Suprapubic skin (tissue), 4 donors: ENCODE data around the gene SPTY2D1. TPM values are rescaled to one million over a fixed set of nuclear protein-coding genes. Genes with fewer than 3 reads are reported as not detected.

Experiments
- DNase-seq, 2 donors: peaks; one replicate each; pipeline ENCODE4 v3.0.0-alpha.2; 2019; ENCODE audit warnings: low spot score in 2 of 2
- H3K27ac ChIP-seq: fragments of 200-600 bp; sonication (generic); one replicate; pipeline ENCODE4 v1.5.1; 2019
- H3K27me3 ChIP-seq: fragments of 200-600 bp; sonication (generic); one replicate; pipeline ENCODE4 v1.5.1; 2019
- H3K36me3 ChIP-seq: fragments of 200-600 bp; sonication (generic); one replicate; pipeline ENCODE4 v1.5.1; 2019
- H3K4me1 ChIP-seq: fragments of 200-600 bp; sonication (generic); one replicate; pipeline ENCODE4 v1.5.1; 2019
- H3K4me3 ChIP-seq: fragments of 200-600 bp; sonication (generic); one replicate; pipeline ENCODE4 v1.5.1; 2019; ENCODE audit warnings: mild to moderate bottlenecking
- H3K9me3 ChIP-seq: fragments of 200-600 bp; sonication (generic); one replicate; pipeline ENCODE4 v1.5.1; 2019
- EP300 ChIP-seq: sonication (generic); formaldehyde crosslinking; IDR thresholded peaks from one replicate; pipeline ENCODE4 v1.6.1; 2017; ENCODE audit warnings: antibody characterized with exemption
- POLR2A ChIP-seq, 2 donors: fragments of 450-650 bp; IDR thresholded peaks; one replicate each; pipeline ENCODE4 v1.6.1; 2017; ENCODE audit warnings: antibody characterized with exemption in 2 of 2, mild to moderate bottlenecking in 2 of 2, moderate library complexity in 2 of 2
- POLR2AphosphoS5 ChIP-seq, 3 donors: sonication (generic); formaldehyde crosslinking; IDR thresholded peaks; one replicate each; pipeline ENCODE4 v1.6.1; 2017; ENCODE audit warnings: antibody characterized with exemption in 3 of 3
- WGBS: methylation state at CpG from one replicate; pipeline ENCODE4 v1.1.5; 2018; 5-methylcytosine and 5-hydroxymethylcytosine counted together
- total RNA-seq, 4 donors: library from RNA; depleted of rRNA; stranded (reverse); fragments of >200 nt; gene quantifications; one replicate each; pipeline ENCODE4 v1.1.0, GENCODE V29; 2016
- TF ChIP-seq, protein P1 (sequence below), 2 donors: fragments of 200-600 bp in 1 of 2; fragments of 450-650 bp in 1 of 2; sonication (generic) in 1 of 2; IDR thresholded peaks; one replicate each; pipeline ENCODE4 v1.5.1; 2016 to 2019; ENCODE audit warnings: antibody characterized with exemption in 2 of 2, mild to moderate bottlenecking in 1 of 2, moderate library complexity in 1 of 2

Gene SPTY2D1
- total RNA-seq, 4 donors from 2014 or later, result 17.6 to 31.4 (median 27.3) TPM

DNA sequence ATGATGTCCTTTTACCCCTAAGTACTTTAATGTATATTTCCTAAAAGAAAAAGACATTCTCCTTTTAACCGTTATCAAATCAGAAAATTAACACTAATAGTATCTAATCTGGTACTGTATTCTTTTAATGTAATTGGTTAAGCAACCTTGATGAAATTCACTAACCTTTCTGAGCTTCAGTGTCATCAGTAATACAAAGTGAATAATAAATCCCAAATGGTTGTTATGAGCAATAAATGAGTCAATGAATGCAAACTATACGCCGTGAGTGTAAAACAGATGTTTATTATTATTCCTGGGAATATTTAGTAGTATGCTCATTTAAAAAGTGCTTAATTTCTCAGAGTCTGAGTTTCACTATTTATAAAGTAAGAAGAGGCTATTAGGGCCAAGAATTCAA lies 67.1 kb downstream of the SPTY2D1 start:
- H3K36me3 ChIP-seq, result peaks cover 68% of the 10 kb centered on the region
- H3K4me3 ChIP-seq, result no peak overlapping the region
- 83% methylated on average over 3 of the region's 3 CpGs for WGBS
- no peak for DNase-seq
- no peaks in the 10 kb centered on the region for H3K27me3 ChIP-seq
- H3K9me3 ChIP-seq, result no peaks in the 10 kb centered on the region
- H3K4me1 ChIP-seq, result no peaks in the 10 kb centered on the region
- TF ChIP-seq POLR2A (IDR thresholded peaks at IDR 0.05) (no peak), EP300 (no peak), POLR2AphosphoS5 (IDR thresholded peaks at IDR 0.05) (no peak)
- TF ChIP-seq, protein P1, sequence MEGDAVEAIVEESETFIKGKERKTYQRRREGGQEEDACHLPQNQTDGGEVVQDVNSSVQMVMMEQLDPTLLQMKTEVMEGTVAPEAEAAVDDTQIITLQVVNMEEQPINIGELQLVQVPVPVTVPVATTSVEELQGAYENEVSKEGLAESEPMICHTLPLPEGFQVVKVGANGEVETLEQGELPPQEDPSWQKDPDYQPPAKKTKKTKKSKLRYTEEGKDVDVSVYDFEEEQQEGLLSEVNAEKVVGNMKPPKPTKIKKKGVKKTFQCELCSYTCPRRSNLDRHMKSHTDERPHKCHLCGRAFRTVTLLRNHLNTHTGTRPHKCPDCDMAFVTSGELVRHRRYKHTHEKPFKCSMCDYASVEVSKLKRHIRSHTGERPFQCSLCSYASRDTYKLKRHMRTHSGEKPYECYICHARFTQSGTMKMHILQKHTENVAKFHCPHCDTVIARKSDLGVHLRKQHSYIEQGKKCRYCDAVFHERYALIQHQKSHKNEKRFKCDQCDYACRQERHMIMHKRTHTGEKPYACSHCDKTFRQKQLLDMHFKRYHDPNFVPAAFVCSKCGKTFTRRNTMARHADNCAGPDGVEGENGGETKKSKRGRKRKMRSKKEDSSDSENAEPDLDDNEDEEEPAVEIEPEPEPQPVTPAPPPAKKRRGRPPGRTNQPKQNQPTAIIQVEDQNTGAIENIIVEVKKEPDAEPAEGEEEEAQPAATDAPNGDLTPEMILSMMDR (IDR thresholded peaks at IDR 0.05), result no peak
- no peak overlapping the region for H3K27ac ChIP-seq

- peaks cover 68% of the 10 kb centered on the region for H3K36me3 ChIP-seq
- no peak overlapping the region for H3K27ac ChIP-seq
These were observed 67.7 kb downstream of the SPTY2D1 start for GRCh38 chr11:18566406-18566805.

GRCh38 chr11:18564149-18564548 lies 70.0 kb downstream of the SPTY2D1 start:
- DNase-seq, result no peak
- Histone ChIP-seq H3K27ac (no peak overlapping the region), H3K4me3 (no peak overlapping the region), H3K27me3 (no peaks in the 10 kb centered on the region), H3K9me3 (no peaks in the 10 kb centered on the region), H3K4me1 (no peaks in the 10 kb centered on the region), H3K36me3 (peaks cover 62% of the 10 kb centered on the region)
- TF ChIP-seq POLR2AphosphoS5 (IDR thresholded peaks at IDR 0.05), result no peak
- TF ChIP-seq, protein P1 (IDR thresholded peaks at IDR 0.05), result no peak

More at GRCh38 chr11:18566406-18566805, 67.7 kb downstream of the SPTY2D1 start:
- TF ChIP-seq EP300, result no peak
- TF ChIP-seq POLR2AphosphoS5 (IDR thresholded peaks at IDR 0.05), result no peak
- TF ChIP-seq, protein P1 (IDR thresholded peaks at IDR 0.05), result no peak
- no peak for TF ChIP-seq POLR2A (IDR thresholded peaks at IDR 0.05)
- Histone ChIP-seq H3K27me3 (no peaks in the 10 kb centered on the region), H3K4me3 (no peak overlapping the region), H3K9me3 (no peaks in the 10 kb centered on the region), H3K4me1 (no peaks in the 10 kb centered on the region)
- DNase-seq, result no peak

- no peak overlapping the region for H3K27ac ChIP-seq
- peaks cover 67% of the 10 kb centered on the region for H3K36me3 ChIP-seq
- no peaks in the 10 kb centered on the region for H3K4me1 ChIP-seq
- TF ChIP-seq POLR2A (IDR thresholded peaks at IDR 0.05), result no peak
- WGBS, result 83% methylated on average over 2 of the region's 2 CpGs
- no peak overlapping the region for H3K4me3 ChIP-seq
- no peak for DNase-seq
- no peaks in the 10 kb centered on the region for H3K27me3 ChIP-seq
- no peaks in the 10 kb centered on the region for H3K9me3 ChIP-seq
These were observed 70.9 kb downstream of the SPTY2D1 start for GRCh38 chr11:18563090-18563730.

Other genes starting within 250 kb of the SPTY2D1 start
- 100 to 1,000 TPM; 438 to 724 (median 616) TPM for gene LDHA, start 239.8 kb downstream of the SPTY2D1 start, total RNA-seq
- gene LDHC, start 222.0 kb downstream of the SPTY2D1 start, total RNA-seq, result not detected
- not detected for gene LDHAL6A, start 178.5 kb downstream of the SPTY2D1 start, total RNA-seq
- 10 to 100 TPM; 67.8 to 80.0 (median 71.8) TPM for gene TSG101, start 107.4 kb downstream of the SPTY2D1 start, total RNA-seq
- gene UEVLD, start 45.6 kb downstream of the SPTY2D1 start, total RNA-seq, result 10 to 100 TPM; 24.1 to 46.1 (median 32.8) TPM
- 1 to 10 TPM in 2 of 4 donors, not detected in 2; 2.7 to 5.1 TPM for gene MISFA, start 34.6 kb downstream of the SPTY2D1 start, total RNA-seq
- gene TMEM86A, start 64.4 kb upstream of the SPTY2D1 start, total RNA-seq, result 10 to 100 TPM; 17.1 to 57.0 (median 41.1) TPM
- 1 to 10 TPM in 1 of 4 donors, not detected in 3; 2.3 TPM for gene IGSF22, start 91.8 kb upstream of the SPTY2D1 start, total RNA-seq
- 1 to 10 TPM in 2 of 4 donors, under 1 TPM in 1, not detected in 1; 0.15 to 1.7 (median 1.3) TPM for gene PTPN5, start 157.5 kb upstream of the SPTY2D1 start, total RNA-seq